HepG2 (cell line): ENCODE results near the gene TTC38. TPM values are rescaled to one million over a fixed set of nuclear protein-coding genes. Genes with fewer than 3 reads are reported as not detected.
A peak's percentile ranks its signal among the peaks of the same experiment; 100 is the strongest.

ENCODE experiments used
- ARID4A ChIP-seq: sonication (generic); formaldehyde crosslinking; IDR thresholded peaks from 2 replicates; pipeline ENCODE4 v1.5.0; 2020; ENCODE audit warnings: mild to moderate bottlenecking, missing genetic modification reagents, borderline replicate concordance
- CHD4 ChIP-seq: fragments of 200-600 bp; sonication (generic); IDR thresholded peaks from 2 replicates; pipeline ENCODE4 v1.7.0; 2017; ENCODE audit warnings: mild to moderate bottlenecking, low read length, borderline replicate concordance
- DBP ChIP-seq: sonication (generic); formaldehyde crosslinking; IDR thresholded peaks from 2 replicates; pipeline ENCODE4 v1.4.0; 2020; ENCODE audit warnings: missing genetic modification reagents; ENCODE audit errors: not compliant biosample characterization
- DMAP1 ChIP-seq: IDR thresholded peaks from 2 replicates; pipeline ENCODE4 v1.6.1; 2016
- FOXJ3 ChIP-seq: sonication (generic); formaldehyde crosslinking; IDR thresholded peaks from 2 replicates; pipeline ENCODE4 v1.4.0; 2020; ENCODE audit warnings: missing genetic modification reagents, mild to moderate bottlenecking, borderline replicate concordance
- HDAC2 ChIP-seq: sonication (generic); formaldehyde crosslinking; IDR thresholded peaks from 2 replicates; pipeline ENCODE4 v1.4.0; 2020; ENCODE audit warnings: missing genetic modification reagents
- MXD3 ChIP-seq: IDR thresholded peaks from 2 replicates; pipeline ENCODE4 v1.6.1; 2016; ENCODE audit warnings: mild to moderate bottlenecking, missing biosample characterization, missing genetic modification reagents
- NAIF1 ChIP-seq: sonication (generic); formaldehyde crosslinking; IDR thresholded peaks from 2 replicates; pipeline ENCODE4 v1.5.0; 2020; ENCODE audit warnings: mild to moderate bottlenecking, missing genetic modification reagents, borderline replicate concordance
- PHF8 ChIP-seq: sonication (generic); formaldehyde crosslinking; IDR thresholded peaks from 2 replicates; pipeline ENCODE4 v1.5.0; 2020; ENCODE audit warnings: missing genetic modification reagents
- RBM39 ChIP-seq: fragments of 200-400 bp; formaldehyde crosslinking; IDR thresholded peaks from one replicate; pipeline ENCODE4 v1.6.1; 2018; ENCODE audit warnings: antibody characterized with exemption, mild to moderate bottlenecking, low read depth, low read length; ENCODE audit not compliant: poor library complexity, severe bottlenecking
- TBX2 ChIP-seq: sonication (generic); formaldehyde crosslinking; IDR thresholded peaks from 2 replicates; pipeline ENCODE4 v1.5.0; 2020; ENCODE audit warnings: missing genetic modification reagents, mild to moderate bottlenecking, borderline replicate concordance
- TFE3 ChIP-seq: IDR thresholded peaks from 2 replicates; pipeline ENCODE4 v1.6.1; 2016
- THAP8 ChIP-seq: sonication (generic); formaldehyde crosslinking; IDR thresholded peaks from 2 replicates; pipeline ENCODE4 v1.5.1; 2020; ENCODE audit warnings: missing genetic modification reagents, mild to moderate bottlenecking, borderline replicate concordance
- XRCC5 ChIP-seq: fragments of 200-400 bp; formaldehyde crosslinking; optimal IDR thresholded peaks from 2 replicates; pipeline ENCODE3; 2017; ENCODE audit warnings: mild to moderate bottlenecking, low read length
- YY1 ChIP-seq: IDR thresholded peaks from 2 replicates; pipeline ENCODE4 v1.6.1; 2011; ENCODE audit warnings: low read length, low read depth, moderate library complexity, mild to moderate bottlenecking; ENCODE audit not compliant: insufficient read depth, insufficient replicate concordance
- ZC3H4 ChIP-seq: sonication (generic); formaldehyde crosslinking; IDR thresholded peaks from 2 replicates; pipeline ENCODE4 v1.4.0; 2020; ENCODE audit warnings: missing genetic modification reagents, borderline replicate concordance
- ZEB1 ChIP-seq: IDR thresholded peaks from 2 replicates; pipeline ENCODE4 v1.6.1; 2012; ENCODE audit warnings: mild to moderate bottlenecking, low read depth, inconsistent platforms; ENCODE audit not compliant: insufficient replicate concordance
- ZFYVE20 ChIP-seq: sonication (generic); formaldehyde crosslinking; IDR thresholded peaks from 2 replicates; pipeline ENCODE4 v1.8.0; 2023; ENCODE audit warnings: low read depth, mild to moderate bottlenecking, moderate library complexity, missing genetic modification reagents, borderline replicate concordance
- ZNF83 ChIP-seq: sonication (generic); formaldehyde crosslinking; IDR thresholded peaks from 2 replicates; pipeline ENCODE4 v1.4.0; 2020; ENCODE audit warnings: missing genetic modification reagents, mild to moderate bottlenecking, borderline replicate concordance
- ZNF841 ChIP-seq: sonication (generic); formaldehyde crosslinking; IDR thresholded peaks from 2 replicates; pipeline ENCODE4 v1.8.1; 2023; ENCODE audit warnings: missing genetic modification reagents, borderline replicate concordance
- polyA plus RNA-seq, 8 experiments: library from polyadenylated mRNA; depleted of rRNA in 3 of 8; stranded (reverse) in 7 of 8; unstranded in 1 of 8; fragments of >200 nt; fragmentation: Illumina TruSeq in 4 of 8; extraction: Trizol in 4 of 8; gene quantifications; 2 replicates each; pipeline versions ENCODE4 v1.2.1 to v1.2.3, GENCODE V29; 2011 to 2016; ENCODE audit warnings: low read depth in 4 of 8, missing spikeins in 1 of 8, mixed read lengths in 1 of 8; ENCODE audit not compliant: insufficient read depth in 1 of 8
- total RNA-seq, 5 experiments: library from RNA; depleted of rRNA; stranded (reverse); fragments of >200 nt; fragmentation: Illumina TruSeq; extraction: Trizol; gene quantifications; 2 replicates each; pipeline ENCODE4 v1.2.3, GENCODE V29; 2016; ENCODE audit warnings: low read depth in 1 of 5

TTC38 gene
- total and polyA plus RNA-seq, 2 of the 13 experiments (the other 11 are each of a cell fraction or from before 2014, with no cell fraction given): 101 to 105 TPM

- peak; percentile 35; the same call in 1 of the 2 replicates for TF ChIP-seq HDAC2 (CRISPR knock-in tag)
- peak; percentile 55 for TF ChIP-seq XRCC5
- peak; percentile 67; the same call in 1 of the 2 replicates for TF ChIP-seq MXD3 (CRISPR knock-in tag)
- TF ChIP-seq FOXJ3 (CRISPR knock-in tag): no peak
- TF ChIP-seq ARID4A: peak; percentile 90
- no peak for TF ChIP-seq ZNF841 (CRISPR knock-in tag)
- peak; percentile 81 for TF ChIP-seq TBX2 (CRISPR knock-in tag)
- peak; percentile 87 for TF ChIP-seq PHF8 (CRISPR knock-in tag)
- no peak for TF ChIP-seq DBP
- no peak for TF ChIP-seq ZEB1
- TF ChIP-seq NAIF1 (CRISPR knock-in tag): peak; percentile 5; the same call in 1 of the 2 replicates
- TF ChIP-seq ZFYVE20 (CRISPR knock-in tag): no peak; the same call in 1 of the 2 replicates
- no peak for TF ChIP-seq RBM39
- 0 out of 2 replicates have a peak, but pooled peaks have one; percentile 43 for TF ChIP-seq TFE3 (CRISPR knock-in tag)
- no peak for TF ChIP-seq DMAP1 (CRISPR knock-in tag)
- TF ChIP-seq YY1: peak; percentile 58
- no peak for TF ChIP-seq ZC3H4 (CRISPR knock-in tag)
- TF ChIP-seq CHD4: no peak
- TF ChIP-seq ZNF83 (CRISPR knock-in tag): no peak
- peak; percentile 22; the same call in 1 of the 2 replicates for TF ChIP-seq THAP8 (CRISPR knock-in tag)
These were observed 17.6 kb upstream of the TTC38 start, which contains the start of gene CDPF1 (continued) for GRCh38 chr22:46250035-46250782.
